PFSK-1 (cell line): ENCODE data around the gene MAML2.

Source experiments
- POLR2AphosphoS5 ChIP-seq: IDR thresholded peaks from 2 replicates; pipeline ENCODE4 v1.6.1; 2012; ENCODE audit warnings: low read depth, mild to moderate bottlenecking, control low read depth, low read length, moderate library complexity
- TAF1 ChIP-seq: IDR thresholded peaks from 2 replicates; pipeline ENCODE4 v1.6.1; 2012; ENCODE audit warnings: low read length, control low read depth, borderline replicate concordance; ENCODE audit not compliant: insufficient read depth
- TF ChIP-seq, protein P1 (sequence below), 2 experiments: IDR thresholded peaks; 2 replicates each; pipeline versions ENCODE4 v1.6.1 to v1.8.0; 2011 to 2012; ENCODE audit warnings: low read depth in 2 of 2, low read length in 2 of 2, control low read depth in 1 of 2, inconsistent platforms in 1 of 2, mild to moderate bottlenecking in 1 of 2, moderate library complexity in 1 of 2; ENCODE audit not compliant: insufficient read depth in 1 of 2

DNA sequence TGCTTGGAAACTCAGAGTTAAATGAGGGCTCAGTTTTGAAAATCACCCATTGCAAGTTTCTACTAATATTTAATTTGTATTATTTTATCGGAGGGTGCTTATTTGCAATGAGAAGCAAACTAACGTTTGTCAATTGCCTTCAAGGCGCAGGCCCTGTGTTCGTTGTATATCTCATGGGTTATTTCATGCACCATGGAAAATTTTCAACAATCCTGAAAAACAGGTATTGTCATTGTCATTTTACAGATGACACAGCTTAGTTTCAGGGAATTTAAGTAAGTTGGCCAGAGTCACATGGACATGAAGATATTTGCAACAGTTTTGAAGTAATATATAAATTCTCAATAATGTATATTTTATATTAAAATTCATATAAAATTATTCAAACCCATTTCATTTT lies 261.4 kb downstream of the MAML2 start:
- TF ChIP-seq, protein P1, sequence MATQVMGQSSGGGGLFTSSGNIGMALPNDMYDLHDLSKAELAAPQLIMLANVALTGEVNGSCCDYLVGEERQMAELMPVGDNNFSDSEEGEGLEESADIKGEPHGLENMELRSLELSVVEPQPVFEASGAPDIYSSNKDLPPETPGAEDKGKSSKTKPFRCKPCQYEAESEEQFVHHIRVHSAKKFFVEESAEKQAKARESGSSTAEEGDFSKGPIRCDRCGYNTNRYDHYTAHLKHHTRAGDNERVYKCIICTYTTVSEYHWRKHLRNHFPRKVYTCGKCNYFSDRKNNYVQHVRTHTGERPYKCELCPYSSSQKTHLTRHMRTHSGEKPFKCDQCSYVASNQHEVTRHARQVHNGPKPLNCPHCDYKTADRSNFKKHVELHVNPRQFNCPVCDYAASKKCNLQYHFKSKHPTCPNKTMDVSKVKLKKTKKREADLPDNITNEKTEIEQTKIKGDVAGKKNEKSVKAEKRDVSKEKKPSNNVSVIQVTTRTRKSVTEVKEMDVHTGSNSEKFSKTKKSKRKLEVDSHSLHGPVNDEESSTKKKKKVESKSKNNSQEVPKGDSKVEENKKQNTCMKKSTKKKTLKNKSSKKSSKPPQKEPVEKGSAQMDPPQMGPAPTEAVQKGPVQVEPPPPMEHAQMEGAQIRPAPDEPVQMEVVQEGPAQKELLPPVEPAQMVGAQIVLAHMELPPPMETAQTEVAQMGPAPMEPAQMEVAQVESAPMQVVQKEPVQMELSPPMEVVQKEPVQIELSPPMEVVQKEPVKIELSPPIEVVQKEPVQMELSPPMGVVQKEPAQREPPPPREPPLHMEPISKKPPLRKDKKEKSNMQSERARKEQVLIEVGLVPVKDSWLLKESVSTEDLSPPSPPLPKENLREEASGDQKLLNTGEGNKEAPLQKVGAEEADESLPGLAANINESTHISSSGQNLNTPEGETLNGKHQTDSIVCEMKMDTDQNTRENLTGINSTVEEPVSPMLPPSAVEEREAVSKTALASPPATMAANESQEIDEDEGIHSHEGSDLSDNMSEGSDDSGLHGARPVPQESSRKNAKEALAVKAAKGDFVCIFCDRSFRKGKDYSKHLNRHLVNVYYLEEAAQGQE (IDR thresholded peaks at IDR 0.05; ENCODE audit: insufficient read depth in 1 of 2, low read depth in 2 of 2, low read length in 2 of 2) = no peak
- no peak for TF ChIP-seq POLR2AphosphoS5
- no peak for TF ChIP-seq TAF1
